ENCODE results near the gene RASSF10. TPM values are rescaled to one million over a fixed set of nuclear protein-coding genes. Genes with fewer than 3 reads are reported as not detected.

The RASSF10 gene
- polyA plus RNA-seq, 2 of the 4 experiments (the other 2 are of a cell fraction), result 3.9 to 10.3 TPM

DNA sequence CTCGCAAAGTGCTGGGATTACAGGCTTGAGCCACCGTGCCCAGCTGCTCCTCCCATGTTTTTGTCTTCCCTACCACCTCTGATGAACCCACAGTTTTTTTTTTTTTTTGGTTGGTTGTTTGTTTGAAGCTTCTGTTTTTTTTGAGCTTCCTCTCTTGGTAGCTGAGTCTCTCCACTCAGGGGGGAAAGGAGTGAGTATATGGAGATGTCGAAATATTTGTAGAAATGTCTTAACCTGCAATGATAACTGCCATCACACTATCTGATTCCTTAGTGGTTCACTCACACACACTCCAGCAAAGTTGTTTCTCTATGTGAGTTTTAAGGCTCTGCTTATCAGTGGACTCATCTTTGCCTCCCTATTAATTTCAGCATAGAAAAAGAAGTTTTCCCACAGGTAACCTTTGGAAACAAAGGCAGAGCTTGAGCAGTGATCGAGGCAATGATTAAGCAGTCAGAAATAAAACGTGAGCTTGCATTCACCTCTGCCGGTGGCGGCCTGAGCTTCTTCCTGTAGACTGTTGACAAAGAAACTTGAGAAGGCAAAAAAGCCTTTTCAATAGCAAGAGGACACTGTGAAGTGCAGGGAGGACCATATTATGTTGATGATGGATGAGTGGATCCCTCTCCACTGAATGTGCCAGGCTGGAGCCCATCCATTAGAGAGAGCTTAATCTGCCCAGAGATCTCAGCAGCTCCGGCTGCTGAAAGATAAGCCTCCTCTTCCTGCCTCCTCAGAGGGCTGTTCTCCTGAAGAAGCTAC lies 29.0 kb upstream of the RASSF10 start:
- H3K27ac ChIP-seq, result no peak overlapping the region; a peak in 1 of 6 replicates
- H3K4me2 ChIP-seq, result 0 out of 3 replicates have a peak overlapping the region, but pooled peaks have one; percentile 28
- no peak for TF ChIP-seq HDAC2 (IDR thresholded peaks at IDR 0.05)
- TF ChIP-seq HOXA7 (CRISPR knock-in tag; IDR thresholded peaks at IDR 0.05), result no peak
- no peak for TF ChIP-seq SREBF2 (IDR thresholded peaks at IDR 0.05)
- TF ChIP-seq ZFP36 (IDR thresholded peaks at IDR 0.05; ENCODE audit: borderline replicate concordance, partially characterized antibody), result no peak
- TF ChIP-seq, protein P1, sequence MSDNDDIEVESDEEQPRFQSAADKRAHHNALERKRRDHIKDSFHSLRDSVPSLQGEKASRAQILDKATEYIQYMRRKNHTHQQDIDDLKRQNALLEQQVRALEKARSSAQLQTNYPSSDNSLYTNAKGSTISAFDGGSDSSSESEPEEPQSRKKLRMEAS (IDR thresholded peaks at IDR 0.05), result no peak
- TF ChIP-seq RNF2 (IDR thresholded peaks at IDR 0.05; ENCODE audit: borderline replicate concordance, low read depth), result no peak
- no peak for TF ChIP-seq NR3C1 (IDR thresholded peaks at IDR 0.05)
- TF ChIP-seq FOSL2 (IDR thresholded peaks at IDR 0.05), result no peak
- no peak for TF ChIP-seq FOSL2 (CRISPR knock-in tag; IDR thresholded peaks at IDR 0.05)
- no peak for TF ChIP-seq TFCP2L1 (CRISPR knock-in tag; IDR thresholded peaks at IDR 0.05)
- no peak for TF ChIP-seq CBX2 (IDR thresholded peaks at IDR 0.05; ENCODE audit: borderline replicate concordance, low read depth)
- TF ChIP-seq, protein P2, sequence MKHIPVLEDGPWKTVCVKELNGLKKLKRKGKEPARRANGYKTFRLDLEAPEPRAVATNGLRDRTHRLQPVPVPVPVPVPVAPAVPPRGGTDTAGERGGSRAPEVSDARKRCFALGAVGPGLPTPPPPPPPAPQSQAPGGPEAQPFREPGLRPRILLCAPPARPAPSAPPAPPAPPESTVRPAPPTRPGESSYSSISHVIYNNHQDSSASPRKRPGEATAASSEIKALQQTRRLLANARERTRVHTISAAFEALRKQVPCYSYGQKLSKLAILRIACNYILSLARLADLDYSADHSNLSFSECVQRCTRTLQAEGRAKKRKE (CRISPR knock-in tag; IDR thresholded peaks at IDR 0.05; ENCODE audit: low read depth), result no peak
- no peak for TF ChIP-seq RFX5 (IDR thresholded peaks at IDR 0.05)
- TF ChIP-seq CHD4 (IDR thresholded peaks at IDR 0.05; ENCODE audit: borderline replicate concordance), result no peak
- TF ChIP-seq EHF (CRISPR knock-in tag; IDR thresholded peaks at IDR 0.05), result no peak
- no peak overlapping the region for H3K4me3 ChIP-seq
- peak in 1 of 2 experiments; percentile 30; a peak in 2 of 6 replicates for ATAC-seq
- ChIA-PET CTCF (interaction anchor here (0.7 to 10.9 kb wide), 10 partner anchors 10 to 691 kb away, joined by 3 to 123 read pairs (median 4); no protein-coding TSS in a partner anchor), POLR2A (interaction anchor here (0.6 to 1.7 kb wide), 2 partner anchors 15 to 29 kb away, joined by 3 to 6 read pairs; partner anchors contain the start of gene RASSF10)
- no peak for DNase-seq (ENCODE audit: low read depth in 1 of 2, low spot score in 1 of 2)
- 35% methylated on average over 8 of the region's 8 CpGs for WGBS (ENCODE audit: missing lambda C conversion rate)
- no peak for FAIRE-seq
- no peaks in the 10 kb centered on the region; the same call in 2 of the 3 replicates for H3K4me1 ChIP-seq
- H3K9me3 ChIP-seq, result no peaks in the 10 kb centered on the region

DNA sequence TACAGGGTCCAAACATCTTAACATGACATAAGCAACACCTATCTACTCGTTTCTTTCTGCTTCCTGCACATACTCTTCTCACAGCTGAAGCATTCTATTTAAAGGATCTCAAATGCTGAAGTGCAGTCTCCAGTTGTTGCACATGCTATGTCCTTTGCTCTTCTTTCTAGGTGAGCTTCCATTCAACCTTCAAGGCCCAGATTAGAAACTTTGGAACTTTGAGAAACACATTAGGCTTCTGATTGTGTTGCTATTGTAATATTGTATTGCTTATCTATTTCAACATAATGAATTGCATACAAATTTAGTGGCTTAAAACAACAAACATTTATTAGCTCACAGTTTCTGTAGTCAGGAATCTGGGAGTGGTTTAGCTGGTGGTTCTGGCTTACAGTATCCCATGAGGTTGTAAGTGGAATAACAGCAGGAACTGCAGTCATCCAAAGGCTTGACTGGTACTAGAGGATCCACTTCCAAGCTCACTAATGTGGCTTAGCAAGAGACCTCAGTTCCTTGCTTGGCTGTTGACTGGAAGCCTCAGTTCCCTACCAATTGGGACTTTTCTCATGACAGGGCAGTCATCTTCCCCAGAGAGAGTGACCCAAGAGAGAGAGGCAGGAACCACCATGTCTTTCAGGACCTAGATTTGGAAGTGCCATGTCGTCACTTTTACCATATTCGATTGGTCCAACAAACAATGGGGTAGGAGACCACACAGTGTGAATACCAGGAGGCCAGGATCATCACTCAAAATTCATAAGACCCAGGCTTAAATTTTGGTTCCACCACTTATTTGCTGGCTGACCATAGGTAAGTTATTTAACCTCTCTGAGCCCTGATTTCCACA lies 27.2 kb upstream of the RASSF10 start:
- WGBS (ENCODE audit: missing lambda C conversion rate), result 66% methylated on average over 3 of the region's 3 CpGs
- Histone ChIP-seq H3K4me2 (no peak overlapping the region), H3K4me1 (no peaks in the 10 kb centered on the region; the same call in 2 of the 3 replicates), H3K4me3 (no peak overlapping the region), H3K27ac (no peak overlapping the region), H3K9me3 (no peaks in the 10 kb centered on the region)
- POLR2A ChIA-PET, result interaction anchor here (1.2 kb wide), 1 partner anchor 27 kb away, joined by 3 read pairs; the partner anchor contains the start of gene RASSF10
- DNase-seq (ENCODE audit: low read depth in 1 of 2, low spot score in 1 of 2) (peak in 1 of 2 experiments; percentile 12), FAIRE-seq (no peak), ATAC-seq (peak; percentile 60 to 68; a peak in 2 of 6 replicates)
- CTCF ChIA-PET, result interaction anchor here (1.1 to 10.9 kb wide), 4 partner anchors 18 to 693 kb away, joined by 4 to 123 read pairs (median 6); partner anchors contain the start of gene RASSF10
- TF ChIP-seq HDAC2 (IDR thresholded peaks at IDR 0.05) (no peak), JUN (IDR thresholded peaks at IDR 0.05) (no peak), RAD21 (conservative IDR thresholded peaks at IDR 0.05 in 1 of 2, IDR thresholded peaks at IDR 0.05 in 1 of 2) (no peak), FOSL2 (IDR thresholded peaks at IDR 0.05) (no peak), FOSL2 (CRISPR knock-in tag; IDR thresholded peaks at IDR 0.05) (no peak), MAFK (IDR thresholded peaks at IDR 0.05; ENCODE audit: partially characterized antibody) (peak; percentile 89)
- TF ChIP-seq, protein P1 (IDR thresholded peaks at IDR 0.05), result no peak

DNA sequence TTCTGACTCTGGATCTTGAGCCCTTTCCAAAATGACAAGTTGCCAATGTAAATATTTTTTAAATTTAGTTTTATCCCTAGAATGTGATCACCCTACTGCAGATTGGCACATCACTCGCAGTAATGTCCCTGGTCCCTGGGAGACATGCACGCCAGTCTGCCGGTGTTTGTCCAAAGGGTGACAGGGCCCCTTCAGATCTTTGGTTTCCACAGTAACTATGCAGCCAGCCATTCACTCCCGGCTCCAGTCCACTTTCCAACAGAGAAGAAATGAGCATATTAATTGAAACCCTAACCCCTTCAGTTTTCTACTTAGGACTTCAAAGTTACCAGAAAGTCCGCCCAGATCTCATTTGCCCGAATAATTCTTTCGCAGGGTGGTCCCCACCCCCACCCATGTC lies 25.8 kb upstream of the RASSF10 start:
- no peak overlapping the region for H3K4me3 ChIP-seq
- ChIA-PET POLR2A (no interaction called here), CTCF (interaction anchor here (1.0 to 1.2 kb wide), 2 partner anchors 163 to 186 kb away, joined by 3 read pairs; no protein-coding TSS in a partner anchor)
- DNase-seq (ENCODE audit: low read depth in 1 of 2, low spot score in 1 of 2) (no peak), FAIRE-seq (no peak), ATAC-seq (no peak)
- no peak overlapping the region for H3K4me2 ChIP-seq
- no peaks in the 10 kb centered on the region for H3K9me3 ChIP-seq
- H3K27ac ChIP-seq, result no peak overlapping the region
- H3K4me1 ChIP-seq, result no peaks in the 10 kb centered on the region; the same call in 2 of the 3 replicates
- TF ChIP-seq, protein P3, sequence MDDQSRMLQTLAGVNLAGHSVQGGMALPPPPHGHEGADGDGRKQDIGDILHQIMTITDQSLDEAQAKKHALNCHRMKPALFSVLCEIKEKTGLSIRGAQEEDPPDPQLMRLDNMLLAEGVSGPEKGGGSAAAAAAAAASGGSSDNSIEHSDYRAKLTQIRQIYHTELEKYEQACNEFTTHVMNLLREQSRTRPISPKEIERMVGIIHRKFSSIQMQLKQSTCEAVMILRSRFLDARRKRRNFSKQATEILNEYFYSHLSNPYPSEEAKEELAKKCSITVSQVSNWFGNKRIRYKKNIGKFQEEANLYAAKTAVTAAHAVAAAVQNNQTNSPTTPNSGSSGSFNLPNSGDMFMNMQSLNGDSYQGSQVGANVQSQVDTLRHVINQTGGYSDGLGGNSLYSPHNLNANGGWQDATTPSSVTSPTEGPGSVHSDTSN (IDR thresholded peaks at IDR 0.05), result no peak
- no peak for TF ChIP-seq ZNF302 (CRISPR knock-in tag; IDR thresholded peaks at IDR 0.05)
- TF ChIP-seq BHLHE40 (IDR thresholded peaks at IDR 0.05; ENCODE audit: low read depth, low read length), result no peak
- TF ChIP-seq ZSCAN20 (CRISPR knock-in tag; IDR thresholded peaks at IDR 0.05), result no peak
- TF ChIP-seq, protein P4, sequence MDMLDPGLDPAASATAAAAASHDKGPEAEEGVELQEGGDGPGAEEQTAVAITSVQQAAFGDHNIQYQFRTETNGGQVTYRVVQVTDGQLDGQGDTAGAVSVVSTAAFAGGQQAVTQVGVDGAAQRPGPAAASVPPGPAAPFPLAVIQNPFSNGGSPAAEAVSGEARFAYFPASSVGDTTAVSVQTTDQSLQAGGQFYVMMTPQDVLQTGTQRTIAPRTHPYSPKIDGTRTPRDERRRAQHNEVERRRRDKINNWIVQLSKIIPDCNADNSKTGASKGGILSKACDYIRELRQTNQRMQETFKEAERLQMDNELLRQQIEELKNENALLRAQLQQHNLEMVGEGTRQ (IDR thresholded peaks at IDR 0.05), result no peak
- TF ChIP-seq JUN (IDR thresholded peaks at IDR 0.05), result no peak
- no peak for TF ChIP-seq EP300 (IDR thresholded peaks at IDR 0.05)
- no peak for TF ChIP-seq MAZ (IDR thresholded peaks at IDR 0.05; ENCODE audit: borderline replicate concordance, low read depth, low read length)
- 82% methylated on average over 7 of the region's 7 CpGs for WGBS (ENCODE audit: missing lambda C conversion rate)

Measured in A549 (cell line).